HUES64 (cell line): ENCODE data around the gene ANKS4B.
"Not testable (repeated sequence)": the region's sequence is repeated elsewhere in the genome, so short reads cannot be mapped to it uniquely, and the experiment has no call there.

Source experiments
- H3K27ac ChIP-seq: 2 replicates; pipeline ENCODE4 v1.7.0; 2013; ENCODE audit warnings: low read depth, low read length, inconsistent platforms
- H3K27me3 ChIP-seq: 2 replicates; pipeline ENCODE4 v1.6.1; 2013; ENCODE audit warnings: mild to moderate bottlenecking, low read length; ENCODE audit not compliant: insufficient read depth
- H3K36me3 ChIP-seq: 2 replicates; pipeline ENCODE4 v1.6.1; 2013; ENCODE audit warnings: mild to moderate bottlenecking, low read length; ENCODE audit not compliant: insufficient read depth
- H3K4me1 ChIP-seq: 2 replicates; pipeline ENCODE4 v1.6.1; 2013; ENCODE audit warnings: mild to moderate bottlenecking, low read length, moderate library complexity; ENCODE audit not compliant: insufficient read depth
- H3K4me3 ChIP-seq: 2 replicates; pipeline ENCODE4 v1.5.1; 2013; ENCODE audit warnings: mild to moderate bottlenecking, low read length, moderate library complexity
- H3K9ac ChIP-seq: 2 replicates; pipeline ENCODE4 v1.6.1; 2013; ENCODE audit warnings: mild to moderate bottlenecking, low read depth, low read length
- H3K9me3 ChIP-seq: 2 replicates; pipeline ENCODE4 v1.6.1; 2013; ENCODE audit warnings: low read depth, low read length; ENCODE audit not compliant: insufficient read depth
- WGBS: fragments of 150-250, 120-280 bp; methylation state at CpG from one replicate; pipeline ENCODE4 v1.1.7; 2013; ENCODE audit warnings: missing lambda C conversion rate; 5-methylcytosine and 5-hydroxymethylcytosine counted together

Gene ANKS4B

DNA sequence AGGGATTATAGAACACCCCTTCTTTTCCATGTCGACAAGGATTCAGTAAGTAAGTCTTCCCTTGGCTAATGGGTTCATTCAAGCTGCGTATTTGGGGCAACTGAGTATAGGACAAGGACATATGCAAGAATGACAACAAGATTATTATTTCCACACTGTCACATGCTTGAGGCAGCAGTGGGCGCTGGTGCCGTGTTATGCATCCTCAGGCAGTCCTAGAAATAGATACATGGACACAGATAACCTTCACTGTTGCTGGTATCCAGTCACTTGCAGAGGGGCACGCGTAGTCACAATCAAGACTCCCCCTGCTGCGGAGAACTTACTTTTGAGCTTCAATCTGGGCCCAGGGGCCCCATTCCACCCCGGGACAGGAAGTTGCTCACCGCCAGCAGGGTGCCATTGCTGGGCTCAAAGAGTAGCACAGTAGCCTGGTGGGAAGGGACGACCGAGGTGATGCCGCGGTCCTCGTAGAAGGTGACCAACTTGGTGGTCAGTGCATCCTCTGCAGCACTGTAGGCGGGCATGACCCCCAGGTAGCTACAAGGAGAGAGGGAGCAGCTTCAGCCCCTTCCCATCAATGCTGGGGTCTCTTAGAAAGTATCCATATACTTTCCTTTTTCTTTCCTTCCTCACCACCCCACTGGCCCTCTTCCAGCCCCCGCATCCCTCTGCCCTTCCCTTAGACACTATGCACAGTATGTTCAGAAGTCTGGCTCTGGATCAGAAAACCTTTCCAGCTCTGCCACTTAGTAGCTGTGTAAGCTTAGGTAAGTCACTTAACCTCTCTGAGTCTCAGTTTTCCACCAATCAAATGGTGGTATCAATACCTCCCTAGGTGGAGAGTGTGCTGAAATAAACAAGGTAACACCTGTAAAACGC is 43.8 kb downstream of the ANKS4B start:
- Histone ChIP-seq H3K9me3 (no peaks in the 10 kb centered on the region), H3K4me3 (peak overlapping the region; percentile 76), H3K27ac (no peak overlapping the region), H3K27me3 (peaks cover 37% of the 10 kb centered on the region), H3K36me3 (no peaks in the 10 kb centered on the region), H3K9ac (no peak overlapping the region), H3K4me1 (peaks cover 13% of the 10 kb centered on the region)
- WGBS: 80% methylated on average over 17 of the region's 17 CpGs

DNA sequence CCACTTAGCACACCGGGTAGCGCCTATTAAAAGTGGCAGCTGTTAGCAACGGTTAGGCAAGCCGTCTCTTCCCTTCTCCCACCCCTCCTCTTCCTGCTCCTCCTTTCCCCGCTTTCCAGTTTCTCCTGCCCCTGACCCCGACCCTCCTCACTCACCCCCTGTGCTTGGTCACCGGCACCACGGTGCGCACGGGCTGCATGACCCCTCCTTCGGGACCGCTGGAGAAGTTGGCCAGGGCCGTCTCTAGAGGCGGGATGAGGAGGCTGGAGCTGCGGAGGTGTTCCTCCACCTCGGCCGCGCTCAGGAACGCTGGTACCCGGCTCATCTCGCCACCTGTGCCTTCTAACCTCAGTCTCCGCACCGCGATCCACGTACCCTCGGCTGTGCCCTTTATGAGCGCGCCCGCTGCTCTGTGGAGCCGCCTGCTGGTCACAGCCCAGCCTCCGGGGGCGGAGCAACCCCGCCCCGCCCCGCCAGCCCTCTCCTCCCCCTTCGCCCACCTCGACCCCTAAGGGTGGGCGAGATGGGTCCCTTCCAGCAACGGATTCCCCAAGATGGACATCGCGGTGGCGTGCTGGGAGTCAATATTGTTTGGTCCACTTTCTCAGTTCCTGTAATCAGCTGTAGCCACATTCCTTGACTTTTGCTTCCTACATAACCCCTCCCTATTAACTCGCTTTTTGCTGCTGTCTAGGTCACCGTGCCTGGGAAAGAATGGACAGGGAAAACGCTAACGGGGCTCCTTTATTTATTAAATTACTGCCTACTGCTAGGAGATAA is 44.6 kb downstream of the ANKS4B start, which contains the start of gene CRYM:
TSS of gene CRYM (minus strand) at position 364 of the 780 bp plus-strand sequence. CDS start at position 325, 39 bp downstream.
- H3K9me3 ChIP-seq: no peaks in the 10 kb centered on the region
- H3K4me3 ChIP-seq: peak within 1 kb of the TSS; percentile 76
- no peaks in the 10 kb centered on the region for H3K36me3 ChIP-seq
- no peak within 1 kb of the TSS for H3K27ac ChIP-seq
- peaks cover 37% of the 10 kb centered on the region for H3K27me3 ChIP-seq
- peaks cover 17% of the 10 kb centered on the region for H3K4me1 ChIP-seq
- 2% methylated on average over 44 of the region's 46 CpGs for WGBS
- H3K9ac ChIP-seq: peak within 1 kb of the TSS; percentile 64

- Histone ChIP-seq H3K27me3 (peaks cover 37% of the 10 kb centered on the region), H3K9me3 (no peaks in the 10 kb centered on the region), H3K9ac (no peak overlapping the region), H3K4me3 (no peak overlapping the region), H3K27ac (no peak overlapping the region), H3K4me1 (0 out of 2 replicates have a peak, but pooled peaks cover 9% of the 10 kb centered on the region), H3K36me3 (no peaks in the 10 kb centered on the region)
- WGBS: 85% methylated on average over 2 of the region's 2 CpGs
Observed at GRCh38 chr16:21279501-21279900, 46.0 kb downstream of the ANKS4B start.

DNA sequence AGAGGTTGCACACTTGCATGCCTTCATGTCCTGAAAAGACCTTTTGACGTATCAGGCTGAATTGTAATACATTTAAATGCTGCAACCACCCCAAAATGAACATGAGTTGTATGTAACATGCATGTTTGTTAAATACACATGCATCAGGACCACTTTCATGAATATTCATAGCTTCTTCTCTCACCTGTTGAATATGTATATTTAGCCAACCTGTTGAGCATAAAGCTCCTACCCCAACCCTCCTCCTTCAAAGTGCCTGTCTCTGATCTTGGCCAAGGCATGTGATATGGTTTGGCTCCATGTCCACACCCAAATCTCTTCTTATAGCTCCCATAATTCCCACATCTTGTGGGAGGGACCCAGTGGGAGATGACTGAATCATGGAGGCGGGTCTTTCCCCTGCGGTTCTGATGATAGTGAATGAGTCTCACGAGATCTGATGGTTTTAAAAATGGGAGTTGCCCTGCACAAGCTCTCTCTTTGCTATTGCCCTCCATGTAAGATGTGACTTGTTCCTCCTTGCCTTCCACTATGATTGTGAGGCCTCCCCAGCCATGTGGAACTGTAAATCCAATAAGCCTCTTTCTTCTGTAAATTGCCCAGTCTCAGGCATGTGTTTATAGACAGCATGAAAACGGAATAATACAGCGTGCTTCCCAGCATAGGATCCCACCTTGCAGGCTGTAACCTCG is 48.3 kb downstream of the ANKS4B start:
- Histone ChIP-seq H3K4me3 (no peak overlapping the region), H3K27me3 (peaks cover 31% of the 10 kb centered on the region)
- WGBS: 90% methylated on average over 5 of the region's 7 CpGs

GRCh38 chr16:21283521-21284289 is 50.2 kb downstream of the ANKS4B start:
- Histone ChIP-seq H3K4me3 (peak overlapping the region; percentile 68), H3K4me1 (peaks cover 11% of the 10 kb centered on the region), H3K9ac (peak overlapping the region; percentile 72; the same call in 1 of the 2 replicates), H3K27ac (peak overlapping the region; percentile 66; the same call in 1 of the 2 replicates), H3K27me3 (peaks cover 18% of the 10 kb centered on the region), H3K9me3 (no peaks in the 10 kb centered on the region), H3K36me3 (no peaks in the 10 kb centered on the region)
- 2% methylated on average over 63 of the region's 67 CpGs for WGBS

More for the DNA sequence above, 48.3 kb downstream of the ANKS4B start:
- Histone ChIP-seq H3K27ac (no peak overlapping the region), H3K36me3 (no peaks in the 10 kb centered on the region), H3K9ac (no peak overlapping the region), H3K4me1 (0 out of 2 replicates have a peak, but pooled peaks cover 9% of the 10 kb centered on the region), H3K9me3 (no peaks in the 10 kb centered on the region)

DNA sequence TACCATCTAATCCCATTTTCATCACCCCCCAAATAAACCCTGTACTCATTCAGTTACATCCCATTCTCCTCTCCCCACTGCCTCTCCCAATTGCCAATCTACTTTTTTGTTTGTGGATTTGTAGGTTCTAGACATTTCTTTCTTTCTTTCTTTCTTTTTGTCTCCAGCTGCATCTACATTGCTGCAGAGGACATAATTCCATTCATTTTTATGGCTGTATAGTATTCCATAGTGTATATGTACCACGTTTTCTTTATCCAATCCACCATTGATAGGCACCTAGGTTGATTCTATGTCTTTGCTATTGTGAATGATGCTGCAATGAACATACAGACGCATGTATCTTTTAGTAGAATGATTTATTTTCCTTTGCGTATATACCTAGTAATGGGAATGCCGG is 50.9 kb downstream of the ANKS4B start:
- no peak overlapping the region for H3K9ac ChIP-seq
- H3K36me3 ChIP-seq: no peaks in the 10 kb centered on the region
- peak overlapping the region; percentile 68 for H3K4me3 ChIP-seq
- 97% methylated on average over 3 of the region's 4 CpGs for WGBS
- H3K27ac ChIP-seq: no peak overlapping the region
- H3K9me3 ChIP-seq: 0 out of 2 replicates have a peak, but pooled peaks cover 4% of the 10 kb centered on the region
- H3K4me1 ChIP-seq: peaks cover 11% of the 10 kb centered on the region
- H3K27me3 ChIP-seq: peaks cover 11% of the 10 kb centered on the region

GRCh38 chr16:21285314-21285713 is 51.8 kb downstream of the ANKS4B start:
- Histone ChIP-seq H3K27me3 (peaks cover 7% of the 10 kb centered on the region; the same call in 1 of the 2 replicates), H3K27ac (no peak overlapping the region), H3K4me3 (no peak overlapping the region), H3K36me3 (no peaks in the 10 kb centered on the region), H3K4me1 (peaks cover 11% of the 10 kb centered on the region), H3K9me3 (peaks cover 7% of the 10 kb centered on the region; the same call in 1 of the 2 replicates), H3K9ac (no peak overlapping the region)
- WGBS: 81% methylated on average over 1 of the region's 1 CpG

DNA sequence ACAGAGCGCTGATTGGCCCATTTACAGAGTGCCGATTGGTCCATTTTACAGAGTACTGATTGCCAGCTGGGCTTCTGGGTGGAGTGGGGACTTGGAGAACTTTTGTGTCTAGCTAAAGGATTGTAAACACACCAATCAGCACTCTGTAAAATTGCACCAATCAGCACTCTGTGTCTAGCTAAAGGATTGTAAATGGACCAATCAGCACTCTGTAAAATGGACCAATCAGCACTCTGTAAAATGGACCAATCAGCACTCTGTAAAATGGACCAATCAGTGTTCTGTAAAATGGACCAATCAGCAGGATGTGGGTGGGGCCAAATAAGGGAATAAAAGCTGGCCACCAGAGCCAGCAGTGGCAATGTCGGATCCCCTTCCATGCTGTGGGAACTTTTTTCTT is 56.3 kb downstream of the ANKS4B start:
- not testable (repeated sequence) for H3K9ac ChIP-seq, H3K4me1 ChIP-seq, H3K27ac ChIP-seq, H3K36me3 ChIP-seq, H3K4me3 ChIP-seq, H3K9me3 ChIP-seq
- WGBS: 94% methylated on average over 3 of the region's 3 CpGs
- H3K27me3 ChIP-seq: peaks cover 21% of the 10 kb centered on the region; the same call in 1 of the 2 replicates

GRCh38 chr16:21300309-21301167 is 67.0 kb downstream of the ANKS4B start:
- Histone ChIP-seq H3K9ac (no peak overlapping the region), H3K36me3 (no peaks in the 10 kb centered on the region), H3K27ac (no peak overlapping the region), H3K9me3 (no peaks in the 10 kb centered on the region), H3K27me3 (peaks cover 54% of the 10 kb centered on the region), H3K4me1 (peaks cover 10% of the 10 kb centered on the region; the same call in 1 of the 2 replicates), H3K4me3 (peak overlapping the region; percentile 71)
- WGBS: 3% methylated on average over 36 of the region's 36 CpGs
